Measurements from ENCODE around the gene ANAPC2.

Gene ANAPC2

DNA sequence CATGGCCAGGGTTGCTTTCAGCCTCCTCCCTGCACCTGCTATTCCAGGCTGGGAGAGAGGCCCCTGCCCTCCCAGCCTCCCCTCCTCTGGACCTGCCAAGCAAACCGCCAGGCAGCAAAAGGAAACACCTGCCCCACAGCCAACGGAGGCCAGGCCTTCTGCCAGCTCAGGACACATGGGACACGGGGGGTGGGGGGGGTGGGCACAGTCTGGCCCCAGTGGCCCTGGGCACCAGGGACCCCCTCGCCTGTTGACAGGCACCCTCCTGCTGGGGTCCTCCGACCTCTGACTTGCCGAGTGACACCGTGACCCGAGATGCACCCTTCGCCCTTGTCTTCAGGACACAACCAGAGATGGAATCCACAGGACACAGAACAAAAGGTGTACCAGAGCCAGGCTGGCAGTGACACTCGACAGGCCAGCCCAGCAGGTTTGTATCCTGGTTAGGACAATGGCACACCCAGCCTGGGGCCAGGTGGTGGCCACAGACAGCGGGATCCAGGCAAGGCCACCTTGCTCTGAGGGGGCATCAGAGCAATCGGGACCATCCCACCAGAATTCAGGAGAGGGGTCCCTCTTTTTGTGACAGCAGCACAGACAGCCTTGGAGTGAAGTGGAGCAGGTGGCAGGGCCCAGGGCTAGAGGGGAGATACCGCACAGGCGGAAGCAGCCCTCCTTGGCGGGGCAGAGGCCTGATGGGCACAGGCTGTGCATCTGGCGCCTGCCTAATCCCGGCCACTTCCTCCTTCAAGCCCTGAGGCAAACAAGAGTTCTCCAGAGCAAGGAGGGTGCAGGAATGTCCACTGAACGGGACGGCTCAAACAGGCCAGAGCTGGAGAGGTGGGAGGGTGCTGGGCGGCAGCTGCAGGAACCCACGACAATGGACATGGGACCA, 15.2 kb downstream of the ANAPC2 start:
- peak; percentile 34 for DNase-seq

- no peak for DNase-seq
Measured at GRCh38 chr9:137171149-137171900, 17.0 kb downstream of the ANAPC2 start.

DNA sequence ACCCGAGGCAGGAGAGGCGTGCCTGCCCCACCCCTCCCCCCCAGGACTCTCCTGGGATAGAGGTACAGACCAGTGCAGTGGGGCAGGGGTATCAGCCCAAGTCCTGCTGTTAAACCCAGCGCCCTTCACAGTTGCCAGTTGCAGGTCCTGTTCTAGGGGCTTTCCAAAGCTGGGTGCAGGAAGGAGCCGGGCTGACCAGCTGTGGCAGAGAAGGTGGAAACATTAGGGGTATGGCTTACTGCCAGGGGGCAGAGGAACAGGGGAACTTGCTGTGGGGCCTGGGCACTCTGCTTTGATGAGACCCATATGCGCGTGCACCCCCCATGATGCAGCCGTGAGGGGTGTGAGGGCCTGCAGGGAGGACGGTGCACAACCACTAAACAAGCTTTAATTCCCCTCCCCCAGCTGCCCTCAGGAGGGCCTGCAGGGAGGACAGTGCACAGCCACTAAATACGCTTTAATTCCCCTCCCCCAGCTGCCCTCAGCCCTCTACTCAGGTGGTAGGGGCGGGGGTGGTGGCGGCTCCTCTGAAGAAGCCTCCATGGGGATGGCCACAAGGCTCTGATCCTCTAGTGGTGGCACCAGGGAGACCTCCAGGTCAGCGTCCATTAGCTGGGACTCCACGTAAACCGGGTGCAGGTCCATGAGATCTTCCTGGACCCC, 17.7 kb downstream of the ANAPC2 start:
- no peak for DNase-seq

GRCh38 chr9:137169896-137170358, 18.4 kb downstream of the ANAPC2 start, which contains the start of gene LRRC26:
Gene LRRC26, minus strand, starts transcription at chr9:137170051. Its CDS starts 108 bp downstream, at chr9:137169943.
- no peak for DNase-seq

- peak; percentile 48 for DNase-seq
Measured at GRCh38 chr9:137168904-137169856, 19.2 kb downstream of the ANAPC2 start.

DNA sequence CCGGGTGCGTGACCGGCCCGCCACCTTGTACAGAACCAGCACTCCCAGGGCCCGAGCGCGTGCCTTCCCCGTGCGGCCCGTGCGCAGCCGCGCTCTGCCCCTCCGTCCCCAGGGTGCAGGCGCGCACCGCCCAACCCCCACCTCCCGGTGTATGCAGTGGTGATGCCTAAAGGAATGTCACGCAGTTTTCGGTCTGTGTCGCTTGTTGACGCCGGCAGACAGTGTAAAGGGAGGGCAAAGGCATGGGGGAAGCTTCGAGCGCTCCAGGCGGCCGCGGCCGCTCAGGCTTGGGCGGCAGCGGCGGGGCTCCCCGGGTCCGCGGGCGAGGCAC, 19.8 kb downstream of the ANAPC2 start:
- DNase-seq, result no peak

GRCh38 chr9:137167747-137168572, 20.4 kb downstream of the ANAPC2 start:
- DNase-seq, result no peak

DNA sequence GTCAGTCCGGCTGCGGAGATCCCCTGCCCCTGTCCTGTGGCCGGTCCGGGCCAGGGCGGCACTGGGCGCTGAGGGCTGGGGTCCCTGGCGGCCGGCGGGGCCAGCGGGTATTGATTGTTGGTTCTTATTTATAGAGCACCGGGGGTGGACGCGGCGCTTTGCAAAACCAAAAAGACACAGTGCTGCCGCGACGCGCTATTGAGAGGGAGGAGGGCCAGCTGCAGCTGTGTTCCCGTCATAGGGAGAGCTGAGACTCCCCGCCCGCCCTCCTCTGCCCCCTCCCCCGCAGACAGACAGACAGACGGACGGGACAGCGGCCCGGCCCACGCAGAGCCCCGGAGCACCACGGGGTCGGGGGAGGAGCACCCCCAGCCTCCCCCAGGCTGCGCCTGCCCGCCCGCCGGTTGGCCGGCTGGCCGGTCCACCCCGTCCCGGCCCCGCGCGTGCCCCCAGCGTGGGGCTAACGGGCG, 21.0 kb downstream of the ANAPC2 start:
- no peak for DNase-seq

GRCh38 chr9:137166380-137167229, 21.8 kb downstream of the ANAPC2 start:
- no peak for DNase-seq

- no peak for DNase-seq
Measured at GRCh38 chr9:137165250-137165836, 23.0 kb downstream of the ANAPC2 start.

- DNase-seq, result no peak
Measured at GRCh38 chr9:137164370-137165249, 23.8 kb downstream of the ANAPC2 start.

GRCh38 chr9:137163805-137164204, 24.6 kb downstream of the ANAPC2 start:
- no peak for DNase-seq

- no peak for DNase-seq
Measured at GRCh38 chr9:137163365-137163715, 25.0 kb downstream of the ANAPC2 start.

- peak; percentile 35 for DNase-seq
Measured at GRCh38 chr9:137162505-137163364, 25.6 kb downstream of the ANAPC2 start.

GRCh38 chr9:137161558-137162486, 26.5 kb downstream of the ANAPC2 start:
- DNase-seq, result no peak

DNA sequence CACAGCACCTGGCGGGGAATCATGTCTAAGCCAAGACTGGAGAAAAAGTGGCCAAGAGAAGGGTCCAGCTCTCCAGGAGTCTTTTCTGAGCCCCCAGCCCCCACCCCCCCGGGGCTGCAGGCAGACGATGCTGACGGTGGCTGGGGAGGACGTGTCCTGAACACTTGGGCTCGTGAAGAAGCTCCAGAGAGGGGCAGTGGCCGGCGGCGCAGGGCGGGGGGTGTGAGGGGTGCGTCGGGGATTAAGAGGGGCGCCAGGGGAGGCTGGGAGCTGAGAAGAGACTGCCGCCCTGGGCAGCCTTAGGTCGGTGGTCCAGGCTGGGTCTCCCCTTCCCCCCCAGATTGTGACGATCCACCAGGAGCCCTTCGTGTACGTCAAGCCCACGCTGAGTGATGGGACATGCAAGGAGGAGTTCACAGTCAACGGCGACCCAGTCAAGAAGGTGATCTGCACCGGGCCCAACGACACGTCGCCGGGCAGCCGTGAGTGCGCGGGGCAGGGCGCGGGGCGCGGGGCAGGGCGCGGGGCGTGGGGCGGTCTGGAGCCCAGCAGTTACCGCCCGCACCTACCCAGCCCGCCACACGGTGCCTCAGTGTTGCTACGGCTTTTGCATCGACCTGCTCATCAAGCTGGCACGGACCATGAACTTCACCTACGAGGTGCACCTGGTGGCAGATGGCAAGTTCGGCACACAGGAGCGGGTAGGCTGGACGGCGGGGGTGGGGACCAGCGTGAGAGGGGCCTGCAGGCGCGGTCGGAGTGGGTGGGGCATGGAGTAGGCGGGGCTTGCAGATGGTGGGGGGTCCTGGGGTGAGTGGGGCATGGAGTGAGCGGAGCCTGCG, 27.4 kb downstream of the ANAPC2 start:
- no peak for DNase-seq
